SK-N-SH treated with all-trans-retinoic acid at 6 μM for 48 hours (cell line): Measurements from ENCODE around the gene NPFFR2.

ENCODE experiments used
- ARNTL ChIP-seq: fragments of 450-650 bp; formaldehyde crosslinking; IDR thresholded peaks from 2 replicates; pipeline ENCODE4 v1.5.0; 2020; ENCODE audit warnings: low read depth, mild to moderate bottlenecking, moderate library complexity, borderline replicate concordance
- BACH2 ChIP-seq: fragments of 250-450 bp; sonication (Bioruptor Pico); IDR thresholded peaks from 2 replicates; pipeline ENCODE4 v1.9.0; 2021; ENCODE audit warnings: mild to moderate bottlenecking, borderline replicate concordance
- CSDC2 ChIP-seq: fragments of 250-450 bp; sonication (Bioruptor Pico); IDR thresholded peaks from 2 replicates; pipeline ENCODE4 v1.5.0; 2020; ENCODE audit warnings: mild to moderate bottlenecking, moderate library complexity
- CSRNP3 ChIP-seq: fragments of 250-450 bp; sonication (Bioruptor Pico); IDR thresholded peaks from 2 replicates; pipeline ENCODE4 v1.5.1; 2021; ENCODE audit warnings: mild to moderate bottlenecking, moderate library complexity
- PATZ1 ChIP-seq: fragments of 250-450 bp; sonication (Bioruptor Pico); IDR thresholded peaks from 2 replicates; pipeline ENCODE4 v1.8.0; 2020; ENCODE audit warnings: mild to moderate bottlenecking, moderate library complexity, borderline replicate concordance
- RARB ChIP-seq: fragments of 250-450 bp; sonication (Bioruptor Pico); IDR thresholded peaks from 2 replicates; pipeline ENCODE4 v1.8.0; 2021; ENCODE audit warnings: mild to moderate bottlenecking, moderate library complexity
- TOX ChIP-seq: fragments of 250-450 bp; sonication (Bioruptor Pico); IDR thresholded peaks from 2 replicates; pipeline ENCODE4 v1.8.0; 2021; ENCODE audit warnings: mild to moderate bottlenecking, moderate library complexity, borderline replicate concordance
- ZC3H10 ChIP-seq: fragments of 250-450 bp; sonication (Bioruptor Pico); IDR thresholded peaks from 2 replicates; pipeline ENCODE4 v1.5.1; 2021; ENCODE audit warnings: mild to moderate bottlenecking, moderate library complexity
- ZFP3 ChIP-seq: fragments of 250-450 bp; sonication (Bioruptor Pico); IDR thresholded peaks from 2 replicates; pipeline ENCODE4 v1.5.0; 2020; ENCODE audit warnings: mild to moderate bottlenecking, moderate library complexity
- ZFP30 ChIP-seq: fragments of 450-650 bp; formaldehyde crosslinking; IDR thresholded peaks from 2 replicates; pipeline ENCODE4 v1.5.0; 2022; ENCODE audit warnings: mild to moderate bottlenecking, moderate library complexity
- ZNF565 ChIP-seq: fragments of 450-650 bp; formaldehyde crosslinking; conservative IDR thresholded peaks from 2 replicates; pipeline ENCODE4 v1.5.0; 2020; ENCODE audit warnings: low read depth, mild to moderate bottlenecking, moderate library complexity
- ZNF8 ChIP-seq: fragments of 450-650 bp; formaldehyde crosslinking; IDR thresholded peaks from 2 replicates; pipeline ENCODE4 v1.5.0; 2020; ENCODE audit warnings: mild to moderate bottlenecking, moderate library complexity
- TF ChIP-seq, protein P1 (sequence below): fragments of 250-450 bp; sonication (Bioruptor Pico); IDR thresholded peaks from 2 replicates; pipeline ENCODE4 v1.5.0; 2020; ENCODE audit warnings: mild to moderate bottlenecking, moderate library complexity
- TF ChIP-seq, protein P2 (sequence below): fragments of 250-450 bp; sonication (Bioruptor Pico); IDR thresholded peaks from 2 replicates; pipeline ENCODE4 v1.5.1; 2020; ENCODE audit warnings: low read depth, mild to moderate bottlenecking, moderate library complexity

- TF ChIP-seq ZFP3 (CRISPR knock-in tag), result no peak
- TF ChIP-seq PATZ1 (CRISPR knock-in tag), result no peak
- no peak for TF ChIP-seq ZFP30 (CRISPR knock-in tag)
- TF ChIP-seq ZC3H10 (CRISPR knock-in tag), result no peak
- no peak for TF ChIP-seq TOX (CRISPR knock-in tag)
- no peak for TF ChIP-seq BACH2
- TF ChIP-seq, protein P1, sequence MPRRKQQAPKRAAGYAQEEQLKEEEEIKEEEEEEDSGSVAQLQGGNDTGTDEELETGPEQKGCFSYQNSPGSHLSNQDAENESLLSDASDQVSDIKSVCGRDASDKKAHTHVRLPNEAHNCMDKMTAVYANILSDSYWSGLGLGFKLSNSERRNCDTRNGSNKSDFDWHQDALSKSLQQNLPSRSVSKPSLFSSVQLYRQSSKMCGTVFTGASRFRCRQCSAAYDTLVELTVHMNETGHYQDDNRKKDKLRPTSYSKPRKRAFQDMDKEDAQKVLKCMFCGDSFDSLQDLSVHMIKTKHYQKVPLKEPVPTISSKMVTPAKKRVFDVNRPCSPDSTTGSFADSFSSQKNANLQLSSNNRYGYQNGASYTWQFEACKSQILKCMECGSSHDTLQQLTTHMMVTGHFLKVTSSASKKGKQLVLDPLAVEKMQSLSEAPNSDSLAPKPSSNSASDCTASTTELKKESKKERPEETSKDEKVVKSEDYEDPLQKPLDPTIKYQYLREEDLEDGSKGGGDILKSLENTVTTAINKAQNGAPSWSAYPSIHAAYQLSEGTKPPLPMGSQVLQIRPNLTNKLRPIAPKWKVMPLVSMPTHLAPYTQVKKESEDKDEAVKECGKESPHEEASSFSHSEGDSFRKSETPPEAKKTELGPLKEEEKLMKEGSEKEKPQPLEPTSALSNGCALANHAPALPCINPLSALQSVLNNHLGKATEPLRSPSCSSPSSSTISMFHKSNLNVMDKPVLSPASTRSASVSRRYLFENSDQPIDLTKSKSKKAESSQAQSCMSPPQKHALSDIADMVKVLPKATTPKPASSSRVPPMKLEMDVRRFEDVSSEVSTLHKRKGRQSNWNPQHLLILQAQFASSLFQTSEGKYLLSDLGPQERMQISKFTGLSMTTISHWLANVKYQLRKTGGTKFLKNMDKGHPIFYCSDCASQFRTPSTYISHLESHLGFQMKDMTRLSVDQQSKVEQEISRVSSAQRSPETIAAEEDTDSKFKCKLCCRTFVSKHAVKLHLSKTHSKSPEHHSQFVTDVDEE (CRISPR knock-in tag), result no peak
- TF ChIP-seq CSDC2 (CRISPR knock-in tag), result no peak
- no peak for TF ChIP-seq CSRNP3 (CRISPR knock-in tag)
- no peak for TF ChIP-seq ARNTL (CRISPR knock-in tag)
- no peak for TF ChIP-seq ZNF565
- TF ChIP-seq, protein P2, sequence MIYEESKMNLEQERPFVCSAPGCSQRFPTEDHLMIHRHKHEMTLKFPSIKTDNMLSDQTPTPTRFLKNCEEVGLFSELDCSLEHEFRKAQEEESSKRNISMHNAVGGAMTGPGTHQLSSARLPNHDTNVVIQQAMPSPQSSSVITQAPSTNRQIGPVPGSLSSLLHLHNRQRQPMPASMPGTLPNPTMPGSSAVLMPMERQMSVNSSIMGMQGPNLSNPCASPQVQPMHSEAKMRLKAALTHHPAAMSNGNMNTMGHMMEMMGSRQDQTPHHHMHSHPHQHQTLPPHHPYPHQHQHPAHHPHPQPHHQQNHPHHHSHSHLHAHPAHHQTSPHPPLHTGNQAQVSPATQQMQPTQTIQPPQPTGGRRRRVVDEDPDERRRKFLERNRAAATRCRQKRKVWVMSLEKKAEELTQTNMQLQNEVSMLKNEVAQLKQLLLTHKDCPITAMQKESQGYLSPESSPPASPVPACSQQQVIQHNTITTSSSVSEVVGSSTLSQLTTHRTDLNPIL (CRISPR knock-in tag), result no peak
- no peak for TF ChIP-seq RARB (CRISPR knock-in tag)
- no peak for TF ChIP-seq ZNF8
Measured at GRCh38 chr4:72077346-72077745, 45.5 kb downstream of the NPFFR2 start.
